Cardiac muscle cell (in vitro differentiated cells and primary cell): ENCODE data around the gene CFAP46. TPM values are rescaled to one million over a fixed set of nuclear protein-coding genes. Genes with fewer than 3 reads are reported as not detected.

Experiments used
- DNase-seq, 2 donors: peaks; one replicate each; pipeline versions ENCODE4 v3.0.0 to v3.0.0-alpha.2; 2010 to 2017; ENCODE audit warnings: low read depth in 1 of 2, low spot score in 1 of 2
- H3K27ac ChIP-seq: fragments of 200-600 bp; sonication (generic); 2 replicates; pipeline ENCODE4 v1.5.1; 2016
- H3K27me3 ChIP-seq: fragments of 200-600 bp; sonication (generic); 2 replicates; pipeline ENCODE4 v1.6.0; 2016; ENCODE audit warnings: control low read depth
- H3K36me3 ChIP-seq: fragments of 200-600 bp; sonication (generic); 2 replicates; pipeline ENCODE4 v1.5.1; 2016; ENCODE audit warnings: control low read depth
- H3K4me1 ChIP-seq: fragments of 200-600 bp; sonication (generic); 2 replicates; pipeline ENCODE4 v1.8.1; 2017; ENCODE audit warnings: low read depth, mild to moderate bottlenecking, mixed run types
- H3K4me3 ChIP-seq: fragments of 200-600 bp; sonication (generic); 2 replicates; pipeline ENCODE4 v1.5.1; 2016; ENCODE audit warnings: mild to moderate bottlenecking
- H3K9me3 ChIP-seq: fragments of 200-600 bp; sonication (generic); 2 replicates; pipeline ENCODE4 v1.5.1; 2017; ENCODE audit warnings: low read depth, mild to moderate bottlenecking, control low read depth
- CTCF ChIP-seq: IDR thresholded peaks from 2 replicates; pipeline ENCODE4 v1.5.1; 2012; ENCODE audit warnings: low read depth, mild to moderate bottlenecking, low read length
- polyA plus RNA-seq: library from polyadenylated mRNA; unstranded; fragments of >200 nt; fragmentation: Nextera tagmentation; extraction: Ambion mirVana; gene quantifications from 2 replicates; pipeline ENCODE4 v1.2.1, GENCODE V29; 2016
- total RNA-seq: library from RNA; depleted of rRNA; stranded (reverse); fragments of >200 nt; gene quantifications from 2 replicates; pipeline ENCODE4 v1.2.3, GENCODE V29; 2016

Gene CFAP46
- total and polyA plus RNA-seq, 2 experiments from 2014 or later = 2.8 to 4.5 TPM

- Histone ChIP-seq H3K27ac (no peak overlapping the region), H3K4me1 (no peaks in the 10 kb centered on the region), H3K4me3 (no peak overlapping the region), H3K36me3 (no peaks in the 10 kb centered on the region), H3K27me3 (peaks cover 18% of the 10 kb centered on the region), H3K9me3 (no peaks in the 10 kb centered on the region)
- no peak for DNase-seq
- TF ChIP-seq CTCF = no peak
Measured at GRCh38 chr10:132834311-132834761, 108.0 kb downstream of the CFAP46 start.

DNA sequence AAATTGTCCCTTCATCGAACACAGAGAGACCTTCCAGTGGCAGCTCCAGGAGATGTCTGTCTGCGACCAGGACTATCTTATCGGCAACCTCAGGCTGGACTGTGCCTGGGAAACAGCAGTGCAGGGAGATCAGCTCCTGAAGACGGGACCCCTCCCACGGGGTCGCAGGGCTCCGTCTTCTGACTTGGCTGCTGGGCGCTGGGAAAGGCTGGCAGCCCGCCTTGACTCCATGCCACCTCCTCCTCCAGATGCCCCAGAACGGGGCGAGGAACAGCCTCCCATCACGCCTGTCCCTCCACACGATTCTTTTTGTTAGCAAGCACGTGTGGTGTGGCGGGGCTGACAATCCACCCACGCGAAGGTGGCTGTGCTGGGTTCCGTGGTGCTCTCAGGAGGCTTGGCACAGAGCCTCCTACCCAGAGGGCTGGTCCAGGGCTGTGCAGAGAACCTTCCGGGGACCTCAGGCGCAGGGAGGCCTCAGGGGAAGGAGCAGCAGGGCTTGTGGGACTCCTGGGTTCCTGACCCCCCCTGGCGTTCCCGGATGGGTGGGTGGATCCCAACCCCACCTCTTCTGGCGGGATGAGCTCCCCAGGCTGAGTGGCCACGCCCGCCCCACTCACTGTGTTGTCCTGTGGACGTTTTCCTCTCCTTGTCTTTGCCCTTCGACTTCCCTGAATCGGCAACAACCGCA, 108.8 kb downstream of the CFAP46 start:
- Histone ChIP-seq H3K27me3 (peaks cover 20% of the 10 kb centered on the region), H3K36me3 (no peaks in the 10 kb centered on the region), H3K4me3 (no peak overlapping the region), H3K4me1 (no peaks in the 10 kb centered on the region), H3K9me3 (no peaks in the 10 kb centered on the region), H3K27ac (no peak overlapping the region)
- no peak for DNase-seq
- TF ChIP-seq CTCF = no peak

GRCh38 chr10:132832186-132832969, 110.0 kb downstream of the CFAP46 start:
- Histone ChIP-seq H3K36me3 (no peaks in the 10 kb centered on the region), H3K4me3 (no peak overlapping the region), H3K4me1 (no peaks in the 10 kb centered on the region), H3K9me3 (no peaks in the 10 kb centered on the region), H3K27me3 (peaks cover 20% of the 10 kb centered on the region), H3K27ac (no peak overlapping the region)
- TF ChIP-seq CTCF = no peak
- DNase-seq = no peak

- Histone ChIP-seq H3K9me3 (no peaks in the 10 kb centered on the region), H3K4me3 (no peak overlapping the region), H3K27ac (no peak overlapping the region), H3K4me1 (no peaks in the 10 kb centered on the region), H3K36me3 (no peaks in the 10 kb centered on the region), H3K27me3 (peaks cover 20% of the 10 kb centered on the region)
- DNase-seq = no peak
- TF ChIP-seq CTCF = no peak
Measured at GRCh38 chr10:132829403-132829802, 113.0 kb downstream of the CFAP46 start.

- Histone ChIP-seq H3K27ac (no peak overlapping the region), H3K27me3 (peaks cover 20% of the 10 kb centered on the region), H3K4me1 (no peaks in the 10 kb centered on the region), H3K4me3 (no peak overlapping the region), H3K9me3 (no peaks in the 10 kb centered on the region), H3K36me3 (no peaks in the 10 kb centered on the region)
- DNase-seq = no peak
- no peak for TF ChIP-seq CTCF
Measured at GRCh38 chr10:132828681-132829080, 113.7 kb downstream of the CFAP46 start.
